SK-N-SH (cell line): ENCODE data around the gene MRPS23. TPM values are rescaled to one million over a fixed set of nuclear protein-coding genes. Genes with fewer than 3 reads are reported as not detected.

Source experiments
- CTCF ChIA-PET: fragments of 300-600, 350-600 bp; formaldehyde crosslinking; extraction: SDS; loops from one replicate; lab custom pipeline; 2021; lab: Yijun Ruan, JAX
- POLR2A ChIA-PET: fragments of 350-600 bp; sonication (Branson Sonifier 250); formaldehyde crosslinking; extraction: SDS; loops from one replicate; lab custom pipeline; 2020; ENCODE audit warnings: antibody characterized with exemption, inconsistent platforms; lab: Yijun Ruan, JAX
- DNase-seq: peaks from one replicate; pipeline ENCODE4 v3.0.0; 2012
- H2AFZ ChIP-seq: fragments of 200-600 bp; sonication (generic); 2 replicates; pipeline ENCODE4 v1.8.1; 2016; ENCODE audit warnings: antibody characterized with exemption, mild to moderate bottlenecking, low read depth
- H3F3A ChIP-seq: fragments of 200-600 bp; sonication (generic); replicated peaks from 2 replicates; pipeline ENCODE3; 2016; ENCODE audit warnings: antibody characterized with exemption, mild to moderate bottlenecking; ENCODE audit not compliant: insufficient read depth
- H3K27ac ChIP-seq, 2 experiments: fragments of 200-500 bp in 1 of 2; fragments of 200-600 bp in 1 of 2; sonication (Bioruptor generic) in 1 of 2; sonication (generic), shearing (Covaris generic) in 1 of 2; 2 replicates each; pipeline versions ENCODE4 v1.5.1 to v1.6.1; 2014 to 2016; ENCODE audit warnings: low read depth in 2 of 2, inconsistent platforms in 1 of 2, low read length in 1 of 2, mild to moderate bottlenecking in 1 of 2, mixed read lengths in 1 of 2
- H3K27me3 ChIP-seq: fragments of 200-600 bp; sonication (generic), shearing (Covaris generic); 2 replicates; pipeline ENCODE4 v1.6.1; 2016; ENCODE audit warnings: mixed run types; ENCODE audit not compliant: insufficient read depth
- H3K36me3 ChIP-seq, 2 experiments: fragments of 200-500 bp in 1 of 2; fragments of 200-600 bp in 1 of 2; sonication (Bioruptor generic) in 1 of 2; sonication (generic) in 1 of 2; replicated peaks in 1 of 2; 2 replicates each; pipeline versions ENCODE3 to v1.5.1; 2014 to 2016; ENCODE audit warnings: low read length in 1 of 2, mild to moderate bottlenecking in 1 of 2; ENCODE audit not compliant: insufficient read depth in 2 of 2, control insufficient read depth in 1 of 2
- H3K4me1 ChIP-seq, 2 experiments: fragments of 200-500 bp in 1 of 2; fragments of 200-600 bp in 1 of 2; sonication (Bioruptor generic) in 1 of 2; sonication (generic), shearing (Covaris generic) in 1 of 2; 2 replicates each; pipeline versions ENCODE4 v1.5.1 to v1.6.1; 2014 to 2016; ENCODE audit warnings: low read depth in 1 of 2, low read length in 1 of 2, mixed run types in 1 of 2; ENCODE audit not compliant: insufficient read depth in 2 of 2, control insufficient read depth in 1 of 2
- H3K4me2 ChIP-seq: fragments of 200-600 bp; sonication (generic), shearing (Covaris generic); 2 replicates; pipeline ENCODE4 v1.6.1; 2017; ENCODE audit warnings: mixed run types
- H3K4me3 ChIP-seq, 2 experiments: fragments of 200-500 bp in 1 of 2; fragments of 200-600 bp in 1 of 2; sonication (Bioruptor generic) in 1 of 2; sonication (generic), shearing (Covaris generic) in 1 of 2; 2 replicates each; pipeline versions ENCODE4 v1.5.1 to v1.8.1; 2014 to 2016; ENCODE audit warnings: low read depth in 2 of 2, inconsistent platforms in 1 of 2, low read length in 1 of 2, mild to moderate bottlenecking in 1 of 2, mixed read lengths in 1 of 2, moderate library complexity in 1 of 2
- H3K79me2 ChIP-seq: fragments of 200-600 bp; sonication (generic); 2 replicates; pipeline ENCODE4 v1.8.1; 2017; ENCODE audit warnings: mild to moderate bottlenecking; ENCODE audit not compliant: insufficient read depth
- H3K9ac ChIP-seq: fragments of 200-600 bp; sonication (generic); 2 replicates; pipeline ENCODE4 v1.6.1; 2017; ENCODE audit warnings: mixed run types
- H3K9me2 ChIP-seq: fragments of 200-600 bp; sonication (generic); 2 replicates; pipeline ENCODE4 v1.6.1; 2017; ENCODE audit warnings: mixed run types
- H3K9me3 ChIP-seq: fragments of 200-600 bp; sonication (generic); 2 replicates; pipeline ENCODE4 v1.6.1; 2017; ENCODE audit warnings: mixed run types, mild to moderate bottlenecking, moderate library complexity
- H4K20me1 ChIP-seq: fragments of 200-600 bp; sonication (generic); 2 replicates; pipeline ENCODE4 v1.6.1; 2017; ENCODE audit warnings: mild to moderate bottlenecking, mixed run types; ENCODE audit not compliant: insufficient read depth
- CHD2 ChIP-seq: fragments of 150-350 bp; IDR thresholded peaks from 2 replicates; pipeline ENCODE4 v1.6.1; 2018; ENCODE audit warnings: low read length; ENCODE audit not compliant: partially characterized antibody
- CTCF ChIP-seq: fragments of 200-600 bp; sonication (generic); IDR thresholded peaks from 2 replicates; pipeline ENCODE4 v1.6.1; 2017; ENCODE audit warnings: antibody characterized with exemption, mild to moderate bottlenecking, moderate library complexity
- ELF1 ChIP-seq: IDR thresholded peaks from 2 replicates; pipeline ENCODE4 v1.4.0; 2012
- EP300 ChIP-seq, 2 experiments: IDR thresholded peaks; 2 replicates each; pipeline versions ENCODE4 v1.4.0 to v1.6.1; 2012; ENCODE audit warnings: borderline replicate concordance in 1 of 2, low read depth in 1 of 2, low read length in 1 of 2
- IRF3 ChIP-seq: fragments of 150-350 bp; IDR thresholded peaks from 2 replicates; pipeline ENCODE4 v1.6.1; 2016; ENCODE audit warnings: mild to moderate bottlenecking, low read depth, low read length
- JUND ChIP-seq: IDR thresholded peaks from 2 replicates; pipeline ENCODE4 v1.4.0; 2012
- MAX ChIP-seq: IDR thresholded peaks from 2 replicates; pipeline ENCODE4 v1.4.0; 2012; ENCODE audit warnings: low read depth
- MEF2A ChIP-seq: IDR thresholded peaks from 2 replicates; pipeline ENCODE4 v1.4.0; 2012; ENCODE audit warnings: low read depth, borderline replicate concordance
- MXI1 ChIP-seq: IDR thresholded peaks from 2 replicates; pipeline ENCODE4 v1.6.1; 2012; ENCODE audit warnings: mild to moderate bottlenecking, low read depth, low read length, improper control_type of control experiment
- NFIC ChIP-seq: IDR thresholded peaks from 2 replicates; pipeline ENCODE4 v1.4.0; 2012; ENCODE audit warnings: borderline replicate concordance
- NRF1 ChIP-seq: IDR thresholded peaks from 2 replicates; pipeline ENCODE4 v1.6.1; 2012; ENCODE audit warnings: low read depth, mild to moderate bottlenecking, low read length
- POLR2AphosphoS5 ChIP-seq: IDR thresholded peaks from 2 replicates; pipeline ENCODE4 v1.6.1; 2012; ENCODE audit warnings: low read depth, low read length
- RAD21 ChIP-seq: IDR thresholded peaks from 2 replicates; pipeline ENCODE4 v1.6.1; 2012; ENCODE audit warnings: mild to moderate bottlenecking, low read length
- REST ChIP-seq: IDR thresholded peaks from 2 replicates; pipeline ENCODE4 v1.6.1; 2012; ENCODE audit warnings: mild to moderate bottlenecking, low read depth, low read length, moderate library complexity
- RXRA ChIP-seq: IDR thresholded peaks from 2 replicates; pipeline ENCODE4 v1.4.0; 2012; ENCODE audit warnings: low read depth, mild to moderate bottlenecking, borderline replicate concordance
- TAF1 ChIP-seq: IDR thresholded peaks from 2 replicates; pipeline ENCODE4 v1.6.1; 2012; ENCODE audit warnings: low read depth, mild to moderate bottlenecking, low read length, moderate library complexity, borderline replicate concordance
- WGBS: methylation state at CpG from one replicate; pipeline ENCODE4 v1.1.6; 2017; ENCODE audit warnings: low lambda C conversion rate; 5-methylcytosine and 5-hydroxymethylcytosine counted together
- polyA plus RNA-seq, 3 experiments: library from polyadenylated mRNA; depleted of rRNA; stranded (reverse); fragments of >200 nt; gene quantifications; 2 replicates each; pipeline ENCODE4 v1.2.3, GENCODE V29; 2012

MRPS23 gene
- polyA plus RNA-seq, 1 of the 3 experiments (the other 2 are of a cell fraction) = 105 TPM

GRCh38 chr17:57819285-57819684, 30.6 kb downstream of the MRPS23 start:
- H4K20me1 ChIP-seq = no peaks in the 10 kb centered on the region
- H3K4me1 ChIP-seq = no peaks in the 10 kb centered on the region; a peak in 1 of 4 replicates
- no peak overlapping the region for H2AFZ ChIP-seq
- TF ChIP-seq CTCF = no peak
- no peak for TF ChIP-seq TAF1
- no peak for TF ChIP-seq POLR2AphosphoS5
- TF ChIP-seq NRF1 = no peak
- no peak for TF ChIP-seq JUND
- no peak for TF ChIP-seq MXI1
- TF ChIP-seq, all 33 proteins: peak for 0
- H3K36me3 ChIP-seq = no peaks in the 10 kb centered on the region
- no peaks in the 10 kb centered on the region for H3K9me3 ChIP-seq
- H3K27ac ChIP-seq = no peak overlapping the region
- no peak for DNase-seq
- ChIA-PET POLR2A (no interaction called here), CTCF (interaction anchor here (21.2 kb wide), 1 partner anchor 14 kb away, joined by 187 read pairs; no protein-coding TSS in a partner anchor)
- H3K27me3 ChIP-seq = no peaks in the 10 kb centered on the region
- H3K4me3 ChIP-seq = no peak overlapping the region
- no peaks in the 10 kb centered on the region for H3K79me2 ChIP-seq
- no peaks in the 10 kb centered on the region for H3K9me2 ChIP-seq
- 59% methylated on average over 2 of the region's 2 CpGs for WGBS
- no peaks in the 10 kb centered on the region for H3F3A ChIP-seq
- H3K4me2 ChIP-seq = no peak overlapping the region
- H3K9ac ChIP-seq = no peak overlapping the region

GRCh38 chr17:57818066-57818465, 31.8 kb downstream of the MRPS23 start:
- WGBS = 76% methylated on average over 9 of the region's 9 CpGs
- Histone ChIP-seq H3K79me2 (no peaks in the 10 kb centered on the region), H3K27ac (no peak overlapping the region), H3K4me2 (no peak overlapping the region), H3K9ac (no peak overlapping the region), H3K4me1 (no peaks in the 10 kb centered on the region; a peak in 1 of 4 replicates), H3K9me2 (no peaks in the 10 kb centered on the region), H3F3A (no peaks in the 10 kb centered on the region), H3K27me3 (no peaks in the 10 kb centered on the region), H3K4me3 (no peak overlapping the region), H3K36me3 (no peaks in the 10 kb centered on the region), H4K20me1 (no peaks in the 10 kb centered on the region), H3K9me3 (no peaks in the 10 kb centered on the region), H2AFZ (no peak overlapping the region)
- no peak for DNase-seq
- ChIA-PET CTCF (interaction anchor here (0.6 to 21.2 kb wide), 4 partner anchors 15 to 808 kb away, joined by 3 to 187 read pairs (median 6); no protein-coding TSS in a partner anchor), POLR2A (no interaction called here)
- no peak for TF ChIP-seq ELF1

GRCh38 chr17:57817299-57817698, 32.5 kb downstream of the MRPS23 start:
- H3K36me3 ChIP-seq = no peaks in the 10 kb centered on the region
- no peaks in the 10 kb centered on the region; a peak in 1 of 4 replicates for H3K4me1 ChIP-seq
- CTCF ChIA-PET = interaction anchor here (1.2 to 21.2 kb wide), 4 partner anchors 16 to 696 kb away, joined by 5 to 187 read pairs (median 6); no protein-coding TSS in a partner anchor
- 79% methylated on average over 4 of the region's 4 CpGs for WGBS
- H3F3A ChIP-seq = no peaks in the 10 kb centered on the region
- no peak overlapping the region for H3K4me2 ChIP-seq
- no peak overlapping the region for H3K27ac ChIP-seq
- no peak for DNase-seq
- no peaks in the 10 kb centered on the region for H3K9me3 ChIP-seq
- H3K9me2 ChIP-seq = no peaks in the 10 kb centered on the region
- no peak overlapping the region for H2AFZ ChIP-seq
- H3K27me3 ChIP-seq = no peaks in the 10 kb centered on the region
- no peak overlapping the region for H3K4me3 ChIP-seq
- H3K9ac ChIP-seq = no peak overlapping the region
- no peaks in the 10 kb centered on the region for H3K79me2 ChIP-seq
- H4K20me1 ChIP-seq = no peaks in the 10 kb centered on the region
- POLR2A ChIA-PET = interaction anchor here (0.8 kb wide), 1 partner anchor 732 kb away, joined by 3 read pairs; the partner anchor contains the start of gene AKAP1
- TF ChIP-seq EP300 (IDR thresholded peaks at IDR 0.05; ENCODE audit: borderline replicate concordance in 1 of 2, low read depth in 1 of 2, low read length in 1 of 2) (no peak), RAD21 (no peak), REST (no peak), NFIC (no peak), TAF1 (no peak), MEF2A (no peak), IRF3 (no peak), CHD2 (no peak), NRF1 (no peak), RXRA (no peak), MAX (no peak), POLR2AphosphoS5 (no peak)
